ENCODE data around the gene SEMA6D.

The SEMA6D gene

GRCh38 chr15:47717036-47717612 is at the start of gene SEMA6D:
Gene SEMA6D, plus strand, starts transcription at chr15:47717505. Its CDS starts 42,294 bp downstream, at chr15:47759799.
- in situ Hi-C loops (cut with MboI; ENCODE audit: low sequenced_read_pairs), result no loop called here

- in situ Hi-C loops (cut with MboI; ENCODE audit: low sequenced_read_pairs), result no loop called here
These were observed 48.1 kb upstream of the SEMA6D start for GRCh38 chr15:47669221-47669620.

GRCh38 chr15:47670365-47670764 is 46.9 kb upstream of the SEMA6D start:
- in situ Hi-C loops (cut with MboI; ENCODE audit: low sequenced_read_pairs), result no loop called here

- in situ Hi-C loops (cut with MboI; ENCODE audit: low sequenced_read_pairs), result no loop called here
These were observed 44.0 kb upstream of the SEMA6D start for GRCh38 chr15:47673232-47673761.

- in situ Hi-C loops (cut with MboI; ENCODE audit: low sequenced_read_pairs), result no loop called here
These were observed 42.6 kb upstream of the SEMA6D start for GRCh38 chr15:47674586-47675232.

- in situ Hi-C loops (cut with MboI; ENCODE audit: low sequenced_read_pairs), result no loop called here
These were observed 41.6 kb upstream of the SEMA6D start for GRCh38 chr15:47675735-47676134.

- in situ Hi-C loops (cut with MboI; ENCODE audit: low sequenced_read_pairs), result no loop called here
These were observed 39.3 kb upstream of the SEMA6D start for GRCh38 chr15:47678040-47678439.

GRCh38 chr15:47682661-47683060 is 34.6 kb upstream of the SEMA6D start:
- in situ Hi-C loops (cut with MboI; ENCODE audit: low sequenced_read_pairs), result no loop called here

- in situ Hi-C loops (cut with MboI; ENCODE audit: low sequenced_read_pairs), result no loop called here
These were observed 32.0 kb upstream of the SEMA6D start for GRCh38 chr15:47685141-47685870.

- in situ Hi-C loops (cut with MboI; ENCODE audit: low sequenced_read_pairs), result no loop called here
These were observed 28.7 kb upstream of the SEMA6D start for GRCh38 chr15:47688573-47689086.

GRCh38 chr15:47689660-47690059 is 27.6 kb upstream of the SEMA6D start:
- in situ Hi-C loops (cut with MboI; ENCODE audit: low sequenced_read_pairs), result no loop called here

GRCh38 chr15:47691882-47692281 is 25.4 kb upstream of the SEMA6D start:
- in situ Hi-C loops (cut with MboI; ENCODE audit: low sequenced_read_pairs), result no loop called here

GRCh38 chr15:47696351-47696750 is 21.0 kb upstream of the SEMA6D start:
- in situ Hi-C loops (cut with MboI; ENCODE audit: low sequenced_read_pairs), result no loop called here

- in situ Hi-C loops (cut with MboI; ENCODE audit: low sequenced_read_pairs), result no loop called here
These were observed 11.9 kb upstream of the SEMA6D start for GRCh38 chr15:47705281-47705997.

- in situ Hi-C loops (cut with MboI; ENCODE audit: low sequenced_read_pairs), result no loop called here
These were observed 9.9 kb upstream of the SEMA6D start for GRCh38 chr15:47707391-47707790.

GRCh38 chr15:47708161-47708980 is 8.9 kb upstream of the SEMA6D start:
- in situ Hi-C loops (cut with MboI; ENCODE audit: low sequenced_read_pairs), result no loop called here

- in situ Hi-C loops (cut with MboI; ENCODE audit: low sequenced_read_pairs), result no loop called here
These were observed 5.7 kb upstream of the SEMA6D start for GRCh38 chr15:47711655-47712054.

- in situ Hi-C loops (cut with MboI; ENCODE audit: low sequenced_read_pairs), result no loop called here
These were observed 1.9 kb upstream of the SEMA6D start for GRCh38 chr15:47715402-47715801.

GRCh38 chr15:47715856-47716445 is 1.4 kb upstream of the SEMA6D start:
- in situ Hi-C loops (cut with MboI; ENCODE audit: low sequenced_read_pairs), result no loop called here

- in situ Hi-C loops (cut with MboI; ENCODE audit: low sequenced_read_pairs), result no loop called here
These were observed 789 bp upstream of the SEMA6D start for GRCh38 chr15:47716516-47716915.

Measured in HL-60/S4 treated with retinoic acid at 250 ng/mL for 4 days and 3 days (cell line).